MM.1S (cell line): ENCODE results near the gene ARHGEF40.

Source experiments
- DNase-seq: peaks from one replicate; pipeline ENCODE4 v3.0.0-alpha.2; 2015
- H2AFZ ChIP-seq: fragments of 300-600 bp; sonication (generic); 2 replicates; pipeline ENCODE4 v1.6.0; 2016; ENCODE audit warnings: antibody characterized with exemption, low read length
- H3F3A ChIP-seq: fragments of 300-600 bp; sonication (generic); 2 replicates; pipeline ENCODE4 v1.6.1; 2016; ENCODE audit warnings: mild to moderate bottlenecking, antibody characterized with exemption, low read length, moderate library complexity, mixed read lengths; ENCODE audit not compliant: insufficient read depth
- H3K27ac ChIP-seq: fragments of 300-600 bp; sonication (generic); 2 replicates; pipeline ENCODE4 v1.5.1; 2016; ENCODE audit warnings: mild to moderate bottlenecking, low read length
- H3K27me3 ChIP-seq: fragments of 300-600 bp; sonication (generic); replicated peaks from 2 replicates; pipeline ENCODE4 v1.6.0; 2016; ENCODE audit warnings: low read length; ENCODE audit not compliant: insufficient read depth
- H3K36me3 ChIP-seq: fragments of 300-600 bp; sonication (generic); replicated peaks from 2 replicates; pipeline ENCODE4 v1.6.1; 2016; ENCODE audit warnings: mild to moderate bottlenecking, low read length, mixed read lengths; ENCODE audit not compliant: insufficient read depth
- H3K4me1 ChIP-seq: fragments of 300-600 bp; sonication (generic); 2 replicates; pipeline ENCODE4 v1.6.1; 2016; ENCODE audit warnings: low read length, mixed read lengths
- H3K4me2 ChIP-seq: fragments of 300-600 bp; sonication (generic); 2 replicates; pipeline ENCODE4 v1.6.0; 2016; ENCODE audit warnings: low read depth, low read length
- H3K4me3 ChIP-seq: fragments of 300-600 bp; sonication (generic); 2 replicates; pipeline ENCODE4 v1.5.1; 2016; ENCODE audit warnings: low read length, mixed read lengths
- H3K79me2 ChIP-seq: fragments of 300-600 bp; sonication (generic); 2 replicates; pipeline ENCODE4 v1.6.1; 2016; ENCODE audit warnings: mixed run types, low read length, mixed read lengths
- H3K9ac ChIP-seq: fragments of 300-600 bp; sonication (generic); 2 replicates; pipeline ENCODE4 v1.6.1; 2016; ENCODE audit warnings: low read length, mixed read lengths
- H3K9me2 ChIP-seq: fragments of 300-600 bp; sonication (generic); replicated peaks from 2 replicates; pipeline ENCODE4 v1.6.1; 2016; ENCODE audit warnings: mild to moderate bottlenecking, low read length, mixed read lengths; ENCODE audit not compliant: insufficient read depth
- H3K9me3 ChIP-seq: fragments of 300-600 bp; sonication (generic); replicated peaks from 2 replicates; pipeline ENCODE4 v1.6.1; 2016; ENCODE audit warnings: mild to moderate bottlenecking, low read length, mixed read lengths; ENCODE audit not compliant: insufficient read depth
- H4K20me1 ChIP-seq: fragments of 300-600 bp; sonication (generic); 2 replicates; pipeline ENCODE4 v1.6.1; 2016; ENCODE audit warnings: mild to moderate bottlenecking, low read length, moderate library complexity, mixed read lengths; ENCODE audit not compliant: insufficient read depth
- EZH2 ChIP-seq: fragments of 300-600 bp; sonication (generic); optimal IDR thresholded peaks from 2 replicates; pipeline ENCODE3; 2017; ENCODE audit warnings: low read depth, mild to moderate bottlenecking, antibody characterized with exemption, low read length, mixed read lengths
- EZH2phosphoT487 ChIP-seq: fragments of 300-600 bp; sonication (generic); IDR thresholded peaks from 2 replicates; pipeline ENCODE4 v1.6.1; 2018; ENCODE audit warnings: antibody characterized with exemption, low read length
- TF ChIP-seq, protein P1 (sequence below): fragments of 300-600 bp; sonication (generic); IDR thresholded peaks from 2 replicates; pipeline ENCODE4 v1.5.1; 2016; ENCODE audit warnings: antibody characterized with exemption, low read length, mixed read lengths

The ARHGEF40 gene

DNA sequence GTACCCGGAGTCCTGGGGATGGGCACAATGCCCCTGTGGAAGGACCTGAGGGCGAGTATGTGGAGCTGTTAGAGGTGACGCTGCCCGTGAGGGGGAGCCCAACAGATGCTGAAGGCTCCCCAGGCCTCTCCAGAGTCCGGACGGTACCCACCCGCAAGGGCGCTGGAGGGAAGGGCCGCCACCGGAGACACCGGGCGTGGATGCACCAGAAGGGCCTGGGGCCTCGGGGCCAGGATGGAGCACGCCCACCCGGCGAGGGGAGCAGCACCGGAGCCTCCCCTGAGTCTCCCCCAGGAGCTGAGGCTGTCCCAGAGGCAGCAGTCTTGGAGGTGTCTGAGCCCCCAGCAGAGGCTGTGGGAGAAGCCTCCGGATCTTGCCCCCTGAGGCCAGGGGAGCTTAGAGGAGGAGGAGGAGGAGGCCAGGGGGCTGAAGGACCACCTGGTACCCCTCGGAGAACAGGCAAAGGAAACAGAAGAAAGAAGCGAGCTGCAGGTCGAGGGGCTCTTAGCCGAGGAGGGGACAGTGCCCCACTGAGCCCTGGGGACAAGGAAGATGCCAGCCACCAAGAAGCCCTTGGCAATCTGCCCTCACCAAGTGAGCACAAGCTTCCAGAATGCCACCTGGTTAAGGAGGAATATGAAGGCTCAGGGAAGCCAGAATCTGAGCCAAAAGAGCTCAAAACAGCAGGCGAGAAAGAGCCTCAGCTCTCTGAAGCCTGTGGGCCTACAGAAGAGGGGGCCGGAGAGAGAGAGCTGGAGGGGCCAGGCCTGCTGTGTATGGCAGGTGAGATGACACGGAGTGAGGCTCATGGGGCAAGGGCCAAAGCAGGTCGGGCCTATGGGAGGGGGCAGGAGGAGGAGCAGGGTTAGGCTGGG is 4.5 kb downstream of the ARHGEF40 start:
- H2AFZ ChIP-seq: no peak overlapping the region
- no peak for DNase-seq
- no peaks in the 10 kb centered on the region for H3K4me1 ChIP-seq
- H3K27ac ChIP-seq: no peak overlapping the region
- no peak for TF ChIP-seq EZH2
- no peak for TF ChIP-seq EZH2phosphoT487
- TF ChIP-seq, protein P1, sequence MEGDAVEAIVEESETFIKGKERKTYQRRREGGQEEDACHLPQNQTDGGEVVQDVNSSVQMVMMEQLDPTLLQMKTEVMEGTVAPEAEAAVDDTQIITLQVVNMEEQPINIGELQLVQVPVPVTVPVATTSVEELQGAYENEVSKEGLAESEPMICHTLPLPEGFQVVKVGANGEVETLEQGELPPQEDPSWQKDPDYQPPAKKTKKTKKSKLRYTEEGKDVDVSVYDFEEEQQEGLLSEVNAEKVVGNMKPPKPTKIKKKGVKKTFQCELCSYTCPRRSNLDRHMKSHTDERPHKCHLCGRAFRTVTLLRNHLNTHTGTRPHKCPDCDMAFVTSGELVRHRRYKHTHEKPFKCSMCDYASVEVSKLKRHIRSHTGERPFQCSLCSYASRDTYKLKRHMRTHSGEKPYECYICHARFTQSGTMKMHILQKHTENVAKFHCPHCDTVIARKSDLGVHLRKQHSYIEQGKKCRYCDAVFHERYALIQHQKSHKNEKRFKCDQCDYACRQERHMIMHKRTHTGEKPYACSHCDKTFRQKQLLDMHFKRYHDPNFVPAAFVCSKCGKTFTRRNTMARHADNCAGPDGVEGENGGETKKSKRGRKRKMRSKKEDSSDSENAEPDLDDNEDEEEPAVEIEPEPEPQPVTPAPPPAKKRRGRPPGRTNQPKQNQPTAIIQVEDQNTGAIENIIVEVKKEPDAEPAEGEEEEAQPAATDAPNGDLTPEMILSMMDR: no peak
- H3K27me3 ChIP-seq: peaks cover 2% of the 10 kb centered on the region; the same call in 1 of the 2 replicates
- H4K20me1 ChIP-seq: no peaks in the 10 kb centered on the region
- no peaks in the 10 kb centered on the region for H3K79me2 ChIP-seq
- H3K9me2 ChIP-seq: no peaks in the 10 kb centered on the region
- H3F3A ChIP-seq: peaks cover 6% of the 10 kb centered on the region; the same call in 1 of the 2 replicates
- no peak overlapping the region for H3K4me2 ChIP-seq
- H3K4me3 ChIP-seq: no peak overlapping the region
- H3K9ac ChIP-seq: no peak overlapping the region
- H3K9me3 ChIP-seq: no peaks in the 10 kb centered on the region
- H3K36me3 ChIP-seq: no peaks in the 10 kb centered on the region

DNA sequence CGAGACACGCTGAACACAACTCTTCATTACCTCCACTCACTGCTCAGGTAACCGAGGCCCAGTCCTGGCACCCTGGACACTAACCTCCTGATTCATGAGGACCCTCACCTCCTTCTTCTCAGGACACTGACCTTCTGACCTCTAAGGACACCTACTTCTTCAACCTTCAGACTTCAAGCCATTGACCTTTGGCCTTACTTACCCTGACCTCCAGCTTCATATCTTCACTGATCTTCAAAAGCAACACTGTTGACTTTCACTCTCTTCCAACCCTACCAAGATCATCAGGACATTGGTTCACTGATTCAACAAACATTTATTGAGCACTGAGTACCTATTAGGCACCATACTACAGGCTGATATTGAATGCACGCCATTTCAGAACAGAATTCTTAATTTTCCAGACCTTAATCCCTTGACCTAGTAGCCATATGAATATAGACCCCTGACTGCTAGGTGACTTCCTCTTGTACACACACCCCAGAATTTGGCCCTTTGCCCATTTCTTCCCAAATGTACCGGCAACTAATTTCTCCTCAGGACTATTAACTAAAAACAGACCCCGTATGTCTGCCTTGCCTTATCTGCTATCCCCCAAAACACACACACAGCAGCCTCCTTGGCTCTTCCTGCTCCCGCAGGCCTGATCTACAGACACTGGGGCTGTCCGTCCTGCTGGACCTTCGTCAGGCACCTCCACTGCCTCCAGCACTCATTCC is 5.8 kb downstream of the ARHGEF40 start:
- Histone ChIP-seq H3K4me3 (no peak overlapping the region), H3K4me1 (no peaks in the 10 kb centered on the region), H2AFZ (no peak overlapping the region), H3F3A (peaks cover 6% of the 10 kb centered on the region; the same call in 1 of the 2 replicates), H4K20me1 (no peaks in the 10 kb centered on the region), H3K27ac (no peak overlapping the region), H3K36me3 (no peaks in the 10 kb centered on the region), H3K79me2 (no peaks in the 10 kb centered on the region), H3K27me3 (no peaks in the 10 kb centered on the region), H3K4me2 (no peak overlapping the region), H3K9me2 (no peaks in the 10 kb centered on the region), H3K9me3 (no peaks in the 10 kb centered on the region), H3K9ac (no peak overlapping the region)
- DNase-seq: no peak
- TF ChIP-seq EZH2: no peak
- TF ChIP-seq, protein P1: no peak

DNA sequence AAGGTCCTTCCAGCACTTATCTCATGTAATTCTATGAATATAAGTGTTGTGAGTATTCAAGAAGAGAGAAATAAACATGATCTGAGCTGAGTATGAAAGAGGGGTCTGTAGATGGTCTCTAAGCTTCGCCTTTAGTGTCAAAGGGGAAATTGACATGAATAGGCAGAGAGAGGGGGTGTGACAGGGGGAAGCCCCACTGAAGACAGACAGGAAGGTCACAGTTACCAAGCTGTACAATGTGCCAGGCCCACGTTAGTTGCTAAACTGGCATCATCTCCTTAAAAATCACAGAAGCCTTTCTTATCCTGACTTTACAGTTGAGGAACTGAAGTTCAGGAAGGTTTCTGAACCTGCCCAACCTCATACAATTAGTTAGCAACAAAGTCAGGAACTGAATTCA is 7.6 kb downstream of the ARHGEF40 start:
- Histone ChIP-seq H3K9ac (no peak overlapping the region), H3K27ac (no peak overlapping the region), H3K4me1 (no peaks in the 10 kb centered on the region), H3K9me3 (no peaks in the 10 kb centered on the region), H3K27me3 (no peaks in the 10 kb centered on the region), H3K4me2 (no peak overlapping the region), H3F3A (no peaks in the 10 kb centered on the region), H3K79me2 (no peaks in the 10 kb centered on the region), H3K36me3 (no peaks in the 10 kb centered on the region), H4K20me1 (no peaks in the 10 kb centered on the region), H2AFZ (no peak overlapping the region), H3K4me3 (no peak overlapping the region), H3K9me2 (no peaks in the 10 kb centered on the region)
- TF ChIP-seq EZH2phosphoT487 (no peak), EZH2 (no peak)
- TF ChIP-seq, protein P1: no peak
- DNase-seq: no peak
